ENCODE data around the gene COL1A1.

Gene COL1A1

DNA sequence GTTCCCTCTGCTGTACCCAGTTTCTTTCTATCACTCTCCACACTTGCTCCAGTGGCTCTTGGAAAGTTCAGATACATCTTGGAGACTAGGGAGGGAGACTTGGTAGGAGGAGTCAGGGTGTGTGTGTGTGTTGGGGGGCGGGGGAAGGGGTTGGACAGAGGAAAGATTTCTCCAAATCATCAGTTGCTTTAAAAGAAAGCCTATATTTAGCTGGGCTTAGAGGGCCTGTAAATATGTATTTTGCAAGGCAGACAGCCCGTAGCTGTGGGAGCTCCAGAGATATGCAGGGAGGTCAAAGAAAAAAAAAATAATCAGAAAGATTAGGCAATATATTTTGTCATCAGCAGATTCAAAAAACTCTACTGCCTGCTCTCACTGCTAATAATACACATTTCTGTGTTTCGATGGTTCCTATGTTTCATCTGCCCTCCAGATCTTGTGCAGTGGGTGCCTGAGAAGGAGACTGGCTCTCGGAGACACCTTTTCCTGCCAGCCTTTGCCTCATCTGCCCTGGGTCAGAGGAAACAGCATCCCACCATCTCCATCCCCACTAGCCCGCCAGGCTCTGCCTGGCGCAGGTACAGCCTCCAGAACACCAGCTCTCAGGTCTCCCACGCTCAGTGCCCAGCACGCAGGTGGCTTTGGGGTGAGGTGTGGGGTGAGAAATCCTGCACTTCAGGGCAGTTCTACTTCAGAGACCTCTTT, 46.2 kb downstream of the COL1A1 start:
- TF ChIP-seq CTCF (IDR thresholded peaks at IDR 0.05; ENCODE audit: borderline replicate concordance, control extremely low read depth, extremely low read depth, insufficient read depth, missing control alignments): no peak
- no peak for DNase-seq (ENCODE audit: low spot score)
- in situ Hi-C loops (cut with MboI; ENCODE audit: low sequenced_read_pairs, unreplicated experiment): no loop called here

DNA sequence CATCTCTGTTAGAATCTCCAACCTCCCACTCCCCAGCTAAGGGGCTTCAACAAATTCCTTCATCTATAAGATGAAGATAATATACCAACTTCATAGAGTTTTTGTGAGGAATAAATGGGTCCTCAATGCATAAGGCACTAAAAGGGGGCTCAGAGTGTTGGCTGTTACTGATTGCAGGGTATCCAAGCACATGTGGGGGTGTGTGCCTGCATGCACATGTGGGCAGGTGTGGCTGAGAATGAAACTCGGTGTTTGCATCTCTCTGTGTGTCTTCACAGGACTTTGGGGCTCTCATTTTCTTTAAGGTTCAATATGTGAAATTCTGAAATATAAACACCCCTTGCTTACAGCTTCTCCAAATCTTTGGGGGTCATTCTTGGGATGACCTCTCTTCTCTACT, 46.8 kb downstream of the COL1A1 start:
- DNase-seq (ENCODE audit: low spot score): no peak
- no peak for TF ChIP-seq CTCF (IDR thresholded peaks at IDR 0.05; ENCODE audit: borderline replicate concordance, control extremely low read depth, extremely low read depth, insufficient read depth, missing control alignments)
- in situ Hi-C loops (cut with MboI; ENCODE audit: low sequenced_read_pairs, unreplicated experiment): no loop called here

DNA sequence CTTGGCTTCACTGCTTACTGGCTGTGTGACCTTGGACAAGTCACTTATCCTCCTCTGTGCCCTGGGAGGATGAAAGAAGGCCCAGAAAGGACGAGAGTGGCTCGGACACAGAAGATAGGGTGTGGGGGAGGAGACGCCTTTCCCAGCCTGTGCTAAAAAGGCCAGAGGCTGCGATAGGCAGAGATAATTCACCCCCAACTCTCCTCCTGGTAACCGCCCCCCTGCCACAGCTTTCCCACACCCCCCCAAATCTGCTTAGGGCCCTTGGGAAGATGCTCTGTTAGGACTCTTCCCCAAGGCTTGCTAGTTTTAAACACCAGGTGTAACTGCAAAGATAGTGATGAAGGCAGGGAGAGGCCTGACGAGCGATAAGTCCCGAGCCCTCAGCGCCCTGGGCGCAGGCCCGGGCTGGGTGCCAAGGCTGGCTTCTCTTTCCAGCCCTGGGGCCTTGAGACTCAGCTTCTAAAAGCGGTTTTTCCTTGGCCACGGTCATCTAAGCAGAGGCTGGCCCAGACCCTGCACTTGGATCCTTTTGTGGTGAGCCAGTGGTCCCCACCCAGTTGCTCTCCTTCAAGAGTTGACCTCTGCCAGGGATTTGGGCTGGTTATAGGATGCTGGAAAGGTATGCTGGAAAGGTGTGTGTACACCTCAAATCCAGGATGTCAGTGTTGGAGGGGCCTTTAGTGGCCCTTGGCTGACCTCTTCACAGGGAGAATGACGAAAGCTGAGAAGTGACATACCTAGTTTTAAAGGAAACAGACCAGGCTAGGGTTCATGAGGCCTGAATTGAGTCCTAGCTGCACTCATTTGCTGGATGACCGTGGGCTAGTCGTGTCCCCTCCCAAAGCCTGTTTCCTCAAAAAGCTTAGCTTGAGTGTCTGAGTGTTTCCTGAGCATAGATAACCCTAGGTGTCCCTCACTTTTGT, 47.5 kb downstream of the COL1A1 start:
- in situ Hi-C loops (cut with MboI; ENCODE audit: low sequenced_read_pairs, unreplicated experiment): no loop called here
- no peak for DNase-seq (ENCODE audit: low spot score)
- TF ChIP-seq CTCF (IDR thresholded peaks at IDR 0.05; ENCODE audit: borderline replicate concordance, control extremely low read depth, extremely low read depth, insufficient read depth, missing control alignments): no peak

GRCh38 chr17:50152736-50153135, 48.7 kb downstream of the COL1A1 start:
- TF ChIP-seq CTCF (IDR thresholded peaks at IDR 0.05; ENCODE audit: borderline replicate concordance, control extremely low read depth, extremely low read depth, insufficient read depth, missing control alignments): no peak
- no peak for DNase-seq (ENCODE audit: low spot score)
- in situ Hi-C loops (cut with MboI; ENCODE audit: low sequenced_read_pairs, unreplicated experiment): no loop called here

DNA sequence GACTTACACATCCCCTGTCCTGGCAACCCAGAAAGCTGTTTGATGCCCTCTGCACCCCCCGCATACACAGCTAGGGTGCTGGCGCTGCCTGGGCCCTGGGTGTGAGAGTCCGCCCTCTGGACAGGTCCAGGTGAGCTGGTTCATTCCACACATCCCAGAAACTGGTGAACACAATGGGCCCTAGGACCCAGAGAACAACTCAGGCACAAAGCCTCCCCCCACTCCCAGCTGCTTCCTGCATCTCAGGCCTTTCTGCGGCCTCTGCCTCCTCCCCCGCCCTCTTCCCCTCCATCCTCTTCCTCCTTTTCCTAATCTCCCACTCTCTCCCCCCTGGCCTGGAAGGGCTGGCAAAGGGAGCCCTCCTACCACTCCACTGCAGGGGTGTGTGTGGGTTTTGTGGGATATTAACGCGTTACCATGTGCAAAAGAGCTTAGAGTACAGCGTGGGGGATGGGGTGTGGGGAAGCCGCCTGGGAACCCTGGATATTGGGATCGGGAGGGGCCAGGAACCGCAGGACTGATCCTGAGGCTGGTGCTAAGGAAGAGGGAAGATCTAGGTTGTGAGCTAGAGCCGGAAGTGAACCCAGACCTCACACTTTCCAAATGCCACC, 49.4 kb downstream of the COL1A1 start:
- TF ChIP-seq CTCF (IDR thresholded peaks at IDR 0.05; ENCODE audit: borderline replicate concordance, control extremely low read depth, extremely low read depth, insufficient read depth, missing control alignments): no peak
- in situ Hi-C loops (cut with MboI; ENCODE audit: low sequenced_read_pairs, unreplicated experiment): no loop called here
- peak; percentile 78 for DNase-seq (ENCODE audit: low spot score)

Measured in GM13976 (cell line).